GM12878 (cell line): ENCODE measurements around the gene TNIP2.

Experiments used
- ASH2L ChIP-seq: fragments of 300-600, 200-600 bp; sonication (generic); IDR thresholded peaks from 2 replicates; pipeline ENCODE4 v1.6.1; 2017; ENCODE audit warnings: low read depth, mild to moderate bottlenecking, borderline replicate concordance
- TCF7 ChIP-seq: IDR thresholded peaks from 2 replicates; pipeline ENCODE4 v1.6.1; 2014; ENCODE audit warnings: antibody characterized with exemption, borderline replicate concordance

DNA sequence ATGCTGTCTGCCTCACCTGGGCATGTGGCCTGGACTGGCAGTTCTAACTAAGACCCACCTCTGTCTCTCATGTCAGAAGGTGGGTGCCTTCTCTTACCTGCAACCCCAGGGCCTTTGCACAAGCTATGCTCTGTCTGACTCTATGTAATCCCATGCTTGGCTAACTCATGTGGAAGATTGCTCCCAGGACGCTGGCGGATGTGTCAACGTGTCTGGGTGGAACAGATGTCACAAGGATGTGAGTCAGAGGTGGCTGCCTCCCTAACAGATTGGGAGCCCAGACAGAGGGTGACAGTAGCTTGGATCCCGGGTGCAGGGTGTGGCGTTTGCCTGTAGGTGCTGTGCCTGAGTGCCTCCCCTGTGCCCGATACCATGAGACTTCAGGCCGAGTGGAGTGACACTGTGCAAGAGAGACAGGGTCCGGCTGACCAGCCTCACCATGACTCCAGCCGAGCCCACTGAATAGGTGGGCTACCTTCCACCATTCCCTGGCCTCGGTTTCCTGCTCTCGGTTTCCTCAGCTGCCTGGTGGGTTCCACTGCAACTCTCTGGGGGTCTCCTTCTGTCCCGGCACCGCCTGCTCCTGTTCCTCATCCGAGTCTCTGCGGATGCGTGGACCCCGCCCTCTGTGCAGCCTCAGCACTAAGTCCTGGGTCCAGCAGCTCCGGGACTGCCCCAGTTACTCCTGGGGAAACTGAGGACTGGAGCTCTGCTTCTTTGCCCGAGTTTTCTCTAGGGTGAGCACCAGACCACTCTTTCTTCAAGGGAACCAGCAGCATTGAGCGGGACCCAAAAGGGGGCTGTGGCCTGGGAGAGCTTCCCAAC is 47.7 kb upstream of the TNIP2 start:
- TF ChIP-seq TCF7 = no peak
- no peak for TF ChIP-seq ASH2L
